Fibroblast of villous mesenchyme (primary cell): ENCODE measurements around the gene GDF7. TPM values are rescaled to one million over a fixed set of nuclear protein-coding genes. Genes with fewer than 3 reads are reported as not detected.

Experiments
- DNase-seq: peaks from one replicate; pipeline ENCODE4 v3.0.0-alpha.2; 2010; ENCODE audit warnings: low read depth
- H3K4me3 ChIP-seq: 2 replicates; pipeline ENCODE4 v1.5.1; 2011; ENCODE audit warnings: low read depth, mild to moderate bottlenecking, low read length
- total RNA-seq: library from RNA; depleted of rRNA; stranded (reverse); fragments of >200 nt; gene quantifications from 2 replicates; pipeline ENCODE4 v1.2.3, GENCODE V29; 2012
- TF ChIP-seq, protein P1 (sequence below): IDR thresholded peaks from 2 replicates; pipeline ENCODE4 v1.5.1; 2012; ENCODE audit warnings: low read depth, mild to moderate bottlenecking, low read length; ENCODE audit not compliant: insufficient read depth

GDF7 gene
- total RNA-seq, 1 donor, result 12.1 TPM

DNA sequence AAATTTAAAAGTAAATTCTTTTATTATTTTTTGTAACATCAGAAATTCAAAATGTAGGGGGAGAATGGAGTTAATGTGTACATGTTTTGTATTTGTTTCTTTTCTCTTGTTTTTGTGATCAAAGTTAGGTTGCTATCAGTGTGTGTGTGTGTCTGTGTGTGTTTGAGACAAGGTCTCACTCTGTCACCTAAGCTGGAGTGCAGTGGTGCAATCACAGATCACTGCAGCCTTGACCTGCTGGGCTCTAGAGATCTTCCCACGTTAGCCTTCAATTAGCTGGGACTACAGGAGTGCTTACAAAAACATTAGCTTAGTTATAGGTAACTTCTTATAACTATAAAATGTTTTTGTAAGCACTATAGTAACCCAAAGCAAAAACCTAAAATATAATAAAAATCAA, 50.7 kb downstream of the GDF7 start:
- no peak overlapping the region for H3K4me3 ChIP-seq
- TF ChIP-seq, protein P1, sequence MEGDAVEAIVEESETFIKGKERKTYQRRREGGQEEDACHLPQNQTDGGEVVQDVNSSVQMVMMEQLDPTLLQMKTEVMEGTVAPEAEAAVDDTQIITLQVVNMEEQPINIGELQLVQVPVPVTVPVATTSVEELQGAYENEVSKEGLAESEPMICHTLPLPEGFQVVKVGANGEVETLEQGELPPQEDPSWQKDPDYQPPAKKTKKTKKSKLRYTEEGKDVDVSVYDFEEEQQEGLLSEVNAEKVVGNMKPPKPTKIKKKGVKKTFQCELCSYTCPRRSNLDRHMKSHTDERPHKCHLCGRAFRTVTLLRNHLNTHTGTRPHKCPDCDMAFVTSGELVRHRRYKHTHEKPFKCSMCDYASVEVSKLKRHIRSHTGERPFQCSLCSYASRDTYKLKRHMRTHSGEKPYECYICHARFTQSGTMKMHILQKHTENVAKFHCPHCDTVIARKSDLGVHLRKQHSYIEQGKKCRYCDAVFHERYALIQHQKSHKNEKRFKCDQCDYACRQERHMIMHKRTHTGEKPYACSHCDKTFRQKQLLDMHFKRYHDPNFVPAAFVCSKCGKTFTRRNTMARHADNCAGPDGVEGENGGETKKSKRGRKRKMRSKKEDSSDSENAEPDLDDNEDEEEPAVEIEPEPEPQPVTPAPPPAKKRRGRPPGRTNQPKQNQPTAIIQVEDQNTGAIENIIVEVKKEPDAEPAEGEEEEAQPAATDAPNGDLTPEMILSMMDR, result no peak
- DNase-seq, result no peak

DNA sequence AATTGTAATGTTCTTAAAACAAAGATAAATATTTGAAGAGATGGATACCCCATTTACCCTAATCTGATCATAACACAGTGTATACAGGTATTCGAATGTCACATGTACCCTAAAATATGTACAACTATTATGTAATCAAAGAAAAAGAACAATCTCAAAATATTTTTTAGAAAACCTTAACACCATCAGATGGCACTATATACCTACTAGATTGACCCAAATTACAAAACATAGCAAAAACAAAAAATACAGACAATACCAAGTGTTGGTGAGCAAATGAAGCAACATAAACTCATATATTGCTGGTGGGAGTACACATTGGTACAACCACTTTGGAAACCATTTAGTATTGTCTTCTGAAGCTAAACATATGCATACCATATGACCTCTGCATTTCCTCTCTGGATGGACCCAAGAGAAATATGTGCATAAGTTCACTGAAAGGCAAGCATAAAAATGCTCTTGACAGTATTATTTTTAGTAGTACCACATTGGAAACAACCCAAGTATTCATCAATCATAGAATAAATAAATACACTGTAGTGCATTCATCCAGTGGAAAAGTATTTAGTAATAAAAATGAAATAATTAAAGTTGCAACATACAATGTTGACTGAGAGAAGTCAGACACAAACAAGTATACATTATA, 55.8 kb downstream of the GDF7 start:
- no peak overlapping the region for H3K4me3 ChIP-seq
- TF ChIP-seq, protein P1, result no peak
- DNase-seq, result no peak

DNA sequence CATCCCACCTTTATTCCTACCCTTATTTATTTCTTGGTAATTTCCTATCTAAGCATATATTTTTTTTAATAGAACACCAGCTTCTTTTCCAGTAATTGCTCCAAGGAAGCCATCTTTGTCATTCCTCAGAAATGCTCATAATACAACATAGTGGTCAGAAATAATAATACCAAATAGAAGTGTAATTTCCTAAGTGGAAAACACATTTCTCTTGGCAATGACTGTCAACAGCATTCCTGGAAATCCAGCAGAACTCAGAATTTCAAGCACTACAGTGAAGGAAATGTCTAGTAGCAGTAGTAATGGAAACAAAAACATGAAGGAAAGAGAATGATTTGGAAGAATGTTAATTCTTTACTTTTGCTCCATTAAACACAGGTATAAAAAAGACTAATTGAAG, 56.6 kb downstream of the GDF7 start:
- TF ChIP-seq, protein P1, result no peak
- H3K4me3 ChIP-seq, result no peak overlapping the region
- no peak for DNase-seq

DNA sequence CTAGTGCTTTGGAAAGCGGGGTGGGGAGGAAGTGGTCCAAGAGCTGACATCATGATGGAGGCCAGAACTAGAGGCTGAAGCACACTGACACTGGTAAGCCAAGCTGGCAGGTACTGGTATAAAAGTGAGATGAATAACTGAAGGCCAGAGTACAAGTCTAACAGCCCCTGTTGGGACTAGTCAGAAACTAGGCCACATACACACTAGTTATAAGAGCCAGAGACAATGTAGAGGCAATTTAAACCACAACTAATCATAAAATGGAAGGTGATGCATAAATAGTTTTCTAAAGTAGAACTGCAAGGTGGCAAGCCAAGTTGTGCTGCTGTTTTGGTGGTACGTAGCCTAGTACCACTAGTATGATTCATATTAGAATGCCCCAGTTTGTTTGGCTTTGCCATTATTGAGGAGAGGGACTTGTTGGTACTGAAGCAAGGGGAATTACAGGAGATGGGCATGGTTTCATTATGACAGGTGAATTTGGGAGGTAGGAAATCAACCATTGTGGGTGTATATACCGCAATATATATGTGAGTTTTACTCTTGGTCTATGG, 57.6 kb downstream of the GDF7 start:
- TF ChIP-seq, protein P1, result no peak
- DNase-seq, result no peak
- H3K4me3 ChIP-seq, result no peak overlapping the region

DNA sequence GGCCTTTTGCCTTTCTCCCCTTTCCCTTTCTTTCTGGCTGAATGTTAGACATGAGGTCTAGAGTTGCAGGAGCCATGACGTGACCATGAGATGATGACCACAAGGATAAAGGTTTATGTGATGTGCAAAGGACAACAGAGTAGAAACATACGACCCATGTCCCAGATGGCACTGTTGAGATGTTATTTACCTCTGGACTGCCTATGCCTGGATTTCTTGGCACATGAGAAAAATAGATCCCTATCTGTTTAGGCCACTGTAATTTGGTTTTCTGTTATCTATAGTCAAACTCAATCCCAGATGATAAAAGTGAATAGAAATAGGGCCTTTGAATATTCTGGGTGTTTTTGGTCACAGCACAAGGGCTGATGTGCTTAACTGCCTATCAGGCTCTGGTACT, 58.8 kb downstream of the GDF7 start:
- H3K4me3 ChIP-seq, result no peak overlapping the region
- TF ChIP-seq, protein P1, result no peak
- no peak for DNase-seq

DNA sequence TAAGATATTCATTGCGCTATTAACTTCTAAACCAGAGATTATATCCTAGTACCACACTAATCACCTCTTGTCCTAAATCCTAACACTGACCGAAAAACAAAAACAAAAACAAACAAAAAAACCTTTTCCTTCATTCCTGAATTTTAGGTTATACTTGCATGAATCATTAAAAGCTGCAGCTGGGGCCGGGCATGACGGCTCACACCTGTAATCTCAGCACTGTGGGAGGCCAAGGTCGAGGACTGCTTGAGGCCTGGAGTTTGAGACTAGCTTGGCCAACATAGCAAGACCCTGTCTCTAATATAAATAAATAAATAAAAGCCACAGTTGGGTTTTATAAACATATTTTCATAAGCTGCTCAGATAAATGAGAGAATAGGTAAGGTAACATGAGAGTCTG, 60.0 kb downstream of the GDF7 start:
- TF ChIP-seq, protein P1, result no peak
- H3K4me3 ChIP-seq, result no peak overlapping the region
- DNase-seq, result no peak
